GM12891 (cell line): ENCODE measurements around the gene RPS5.

ENCODE experiments used
- PAX5 ChIP-seq: IDR thresholded peaks from 2 replicates; pipeline ENCODE4 v1.6.1; 2011; ENCODE audit warnings: low read length, moderate library complexity, mild to moderate bottlenecking; ENCODE audit not compliant: insufficient read depth, severe bottlenecking
- POLR2A ChIP-seq: IDR thresholded peaks from 2 replicates; pipeline ENCODE4 v1.6.1; 2011; ENCODE audit warnings: low read depth, low read length, control low read depth
- POLR2AphosphoS5 ChIP-seq: IDR thresholded peaks from 2 replicates; pipeline ENCODE4 v1.6.1; 2011; ENCODE audit warnings: low read depth, low read length, control low read depth
- POU2F2 ChIP-seq: IDR thresholded peaks from 2 replicates; pipeline ENCODE4 v1.6.1; 2011; ENCODE audit warnings: low read depth, mild to moderate bottlenecking, control low read depth, low read length, moderate library complexity
- SPI1 ChIP-seq: IDR thresholded peaks from 2 replicates; pipeline ENCODE4 v1.6.1; 2011; ENCODE audit warnings: low read depth, low read length, control low read depth
- TAF1 ChIP-seq: IDR thresholded peaks from 2 replicates; pipeline ENCODE4 v1.6.1; 2011; ENCODE audit warnings: low read depth, low read length, control low read depth

DNA sequence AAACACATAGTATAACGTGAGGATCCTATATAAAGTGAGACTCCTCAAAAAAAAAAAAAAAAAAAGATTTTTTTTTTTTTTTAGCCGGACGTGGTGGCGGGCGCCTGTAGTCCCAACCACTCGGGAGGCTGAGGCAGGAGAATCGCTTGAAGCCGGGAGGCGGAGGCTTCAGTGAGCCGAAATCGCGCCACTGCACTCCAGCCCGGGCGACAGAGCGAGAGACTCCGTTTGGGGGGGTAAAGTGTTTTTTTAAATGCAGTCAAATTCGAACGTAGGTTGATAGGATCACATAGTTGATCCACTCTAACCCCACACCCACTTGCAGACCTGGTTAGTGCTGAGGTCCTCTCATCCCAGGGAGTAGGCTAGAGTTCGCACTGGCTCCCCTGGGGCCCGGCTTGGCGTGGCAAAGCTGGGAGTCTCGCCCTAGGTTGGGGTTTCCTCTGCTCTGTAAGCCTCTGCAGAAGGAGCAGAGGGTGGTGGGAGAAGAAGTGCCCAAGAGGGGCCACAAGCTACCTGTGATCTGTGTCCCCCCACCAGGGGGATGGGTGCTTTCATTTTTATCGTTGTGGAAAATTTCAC lies 14.9 kb downstream of the RPS5 start:
- TF ChIP-seq POLR2AphosphoS5 (no peak), POLR2A (no peak), POU2F2 (no peak), TAF1 (no peak), SPI1 (no peak), PAX5 (no peak)
